CD4-positive, alpha-beta T cell (primary cell): ENCODE results near the gene ARIH1. TPM values are rescaled to one million over a fixed set of nuclear protein-coding genes. Genes with fewer than 3 reads are reported as not detected.
"Not testable (repeated sequence)": the region's sequence is repeated elsewhere in the genome, so short reads cannot be mapped to it uniquely, and the experiment has no call there.

Experiments used
- ATAC-seq: fragments of 200-7000 bp; cut with Tn5 transposase; one replicate; pipeline ENCODE4 v1.10.0; 2022; ENCODE audit warnings: mild to moderate bottlenecking; ENCODE audit not compliant: poor library complexity
- CTCF ChIA-PET: fragments of 350-600 bp; sonication (Branson Sonifier 250); formaldehyde crosslinking; loops from one replicate; lab custom pipeline; 2021; ENCODE audit warnings: antibody characterized with exemption, inconsistent platforms; lab: Charles Lee
- POLR2A ChIA-PET: fragments of 350-600 bp; sonication (Branson Sonifier 250); formaldehyde crosslinking; loops from one replicate; lab custom pipeline; 2021; ENCODE audit warnings: antibody characterized with exemption, inconsistent platforms; lab: Charles Lee
- DNase-seq, 14 experiments: peaks; one replicate each; pipeline ENCODE4 v3.0.0-alpha.2; 2013 to 2020; ENCODE audit warnings: mixed read lengths in 2 of 14
- H3K27ac ChIP-seq, 2 donors: one replicate each; pipeline versions ENCODE4 v1.5.1 to v1.7.0; 2013; ENCODE audit warnings: low read length in 2 of 2, low read depth in 1 of 2, mild to moderate bottlenecking in 1 of 2
- H3K27me3 ChIP-seq, 2 experiments: 1 replicate in 1 of 2; 2 replicates in 1 of 2; pipeline versions ENCODE4 v1.6.1 to v1.7.0; 2013; ENCODE audit warnings: low read length in 2 of 2, control low read depth in 1 of 2, mild to moderate bottlenecking in 1 of 2, moderate library complexity in 1 of 2; ENCODE audit not compliant: insufficient read depth in 2 of 2, control insufficient read depth in 1 of 2
- H3K36me3 ChIP-seq: one replicate; pipeline ENCODE4 v1.6.1; 2013; ENCODE audit warnings: low read length, control low read depth; ENCODE audit not compliant: insufficient read depth
- H3K4me1 ChIP-seq: one replicate; pipeline ENCODE4 v1.6.1; 2013; ENCODE audit warnings: low read length, control low read depth; ENCODE audit not compliant: insufficient read depth
- H3K4me3 ChIP-seq: one replicate; pipeline ENCODE4 v1.5.1; 2013; ENCODE audit warnings: mild to moderate bottlenecking, low read length, moderate library complexity
- H3K9me3 ChIP-seq, 2 experiments: 1 replicate in 1 of 2; 2 replicates in 1 of 2; pipeline versions ENCODE4 v1.6.1 to v1.7.0; 2013; ENCODE audit warnings: low read length in 2 of 2, mild to moderate bottlenecking in 2 of 2, control low read depth in 1 of 2, moderate library complexity in 1 of 2; ENCODE audit not compliant: control insufficient read depth in 1 of 2, insufficient read depth in 1 of 2
- H3K27ac Mint-ChIP-seq: one replicate; pipeline ENCODE4 v1.8.0; 2020; ENCODE audit warnings: mixed read lengths
- H3K27me3 Mint-ChIP-seq: one replicate; pipeline ENCODE4 v1.8.0; 2021; ENCODE audit warnings: mixed read lengths
- H3K36me3 Mint-ChIP-seq: one replicate; pipeline ENCODE4 v1.8.0; 2021; ENCODE audit warnings: low read depth, mixed read lengths
- H3K4me1 Mint-ChIP-seq: one replicate; pipeline ENCODE4 v1.8.0; 2021; ENCODE audit warnings: low read depth, mixed read lengths
- H3K4me3 Mint-ChIP-seq: one replicate; pipeline ENCODE4 v1.8.0; 2020; ENCODE audit warnings: mild to moderate bottlenecking, mixed read lengths
- H3K9me3 Mint-ChIP-seq: one replicate; pipeline ENCODE4 v1.8.0; 2020; ENCODE audit warnings: mixed read lengths
- intact Hi-C, 2 experiments: fragments of 100-400 bp; cut with DNase I in 1 of 2; cut with micrococcal nuclease in 1 of 2; formaldehyde crosslinking; loops; one replicate each; pipeline versions ENCODE4 v1.15.1 to v1.9.0; 2023 to 2025; cut with DNase I, micrococcal nuclease
- total RNA-seq, 174 experiments: library from RNA in 2 of 174; stranded (reverse) in 2 of 174; gene quantifications; one replicate each; pipeline ENCODE4 v1.2.3 and lab custom pipeline; 2021 to 2026
- TF ChIP-seq, protein P1 (sequence below): fragments of 200-600 bp; IDR thresholded peaks from one replicate; pipeline ENCODE4 v1.8.0; 2022; ENCODE audit warnings: antibody characterized with exemption, mild to moderate bottlenecking

The ARIH1 gene
- total RNA-seq, 2 experiments from 2014 or later: 281 to 283 TPM

DNA sequence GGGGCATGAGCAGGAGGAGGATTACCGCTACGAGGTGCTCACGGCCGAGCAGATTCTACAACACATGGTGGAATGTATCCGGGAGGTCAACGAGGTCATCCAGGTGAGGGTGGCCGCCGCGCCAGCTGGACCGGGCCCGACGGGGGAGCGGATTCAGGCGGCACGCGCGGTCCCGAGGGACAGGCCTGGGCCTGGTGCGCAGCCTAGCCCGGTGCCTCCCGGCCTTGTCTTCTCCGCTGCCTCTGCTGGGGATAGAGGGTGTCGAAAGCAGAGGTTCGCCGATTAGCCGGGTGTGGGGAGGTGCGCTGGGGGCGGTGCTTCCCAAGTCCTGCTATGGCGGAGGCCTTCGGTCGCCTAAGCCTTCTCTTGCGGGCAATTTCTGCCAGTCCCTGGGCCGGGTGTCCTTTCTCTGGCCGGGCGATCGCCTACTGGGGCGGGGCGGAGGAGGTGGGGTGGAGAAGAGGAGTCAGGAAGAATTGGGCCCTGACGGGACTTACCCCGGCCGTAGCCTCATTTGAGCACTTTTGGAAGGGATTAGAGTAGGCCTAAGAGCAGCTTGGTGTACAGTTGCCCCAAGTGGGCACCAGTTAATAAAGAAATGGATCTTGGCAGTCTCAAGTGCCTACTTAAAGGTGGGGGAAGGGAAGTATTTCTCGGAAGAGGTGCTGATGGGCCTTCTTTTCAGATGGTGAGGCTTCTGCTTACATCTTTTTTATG is 940 bp downstream of the ARIH1 start:
- H3K27ac ChIP-seq: peak overlapping the region; percentile 100
- peaks cover 67% of the 10 kb centered on the region for H3K4me1 Mint-ChIP-seq
- peak overlapping the region; percentile 89 for H3K4me3 Mint-ChIP-seq
- CTCF ChIA-PET: interaction anchor here (0.6 to 4.7 kb wide), 4 partner anchors 11 to 54 kb away, joined by 3 to 41 read pairs (median 4); no protein-coding TSS in a partner anchor
- peak; percentile 72 to 92 (median 80) for DNase-seq
- H3K27ac Mint-ChIP-seq: peak overlapping the region; percentile 99
- POLR2A ChIA-PET: interaction anchor here (0.9 to 4.3 kb wide), 7 partner anchors 14 to 248 kb away, joined by 3 to 72 read pairs (median 4); partner anchors contain the start of genes HEXA and PKM
- intact Hi-C loops: loop anchor here (2.0 to 10.0 kb wide), 9 partner anchors 16 to 580 kb away; partner anchors contain the start of genes HEXA (in 2 of the 2), ADPGK (in 1 of the 2), NEO1 (in 1 of the 2) and PARP6 (in 1 of the 2)
- peaks cover 58% of the 10 kb centered on the region for H3K36me3 Mint-ChIP-seq
- H3K4me3 ChIP-seq: peak overlapping the region; percentile 87
- peak; percentile 69 for ATAC-seq
- H3K27me3 ChIP-seq: no peaks in the 10 kb centered on the region
- H3K4me1 ChIP-seq: peaks cover 47% of the 10 kb centered on the region
- peaks cover 21% of the 10 kb centered on the region for H3K36me3 ChIP-seq
- no peaks in the 10 kb centered on the region for H3K9me3 ChIP-seq
- no peaks in the 10 kb centered on the region for H3K27me3 Mint-ChIP-seq
- TF ChIP-seq, protein P1, sequence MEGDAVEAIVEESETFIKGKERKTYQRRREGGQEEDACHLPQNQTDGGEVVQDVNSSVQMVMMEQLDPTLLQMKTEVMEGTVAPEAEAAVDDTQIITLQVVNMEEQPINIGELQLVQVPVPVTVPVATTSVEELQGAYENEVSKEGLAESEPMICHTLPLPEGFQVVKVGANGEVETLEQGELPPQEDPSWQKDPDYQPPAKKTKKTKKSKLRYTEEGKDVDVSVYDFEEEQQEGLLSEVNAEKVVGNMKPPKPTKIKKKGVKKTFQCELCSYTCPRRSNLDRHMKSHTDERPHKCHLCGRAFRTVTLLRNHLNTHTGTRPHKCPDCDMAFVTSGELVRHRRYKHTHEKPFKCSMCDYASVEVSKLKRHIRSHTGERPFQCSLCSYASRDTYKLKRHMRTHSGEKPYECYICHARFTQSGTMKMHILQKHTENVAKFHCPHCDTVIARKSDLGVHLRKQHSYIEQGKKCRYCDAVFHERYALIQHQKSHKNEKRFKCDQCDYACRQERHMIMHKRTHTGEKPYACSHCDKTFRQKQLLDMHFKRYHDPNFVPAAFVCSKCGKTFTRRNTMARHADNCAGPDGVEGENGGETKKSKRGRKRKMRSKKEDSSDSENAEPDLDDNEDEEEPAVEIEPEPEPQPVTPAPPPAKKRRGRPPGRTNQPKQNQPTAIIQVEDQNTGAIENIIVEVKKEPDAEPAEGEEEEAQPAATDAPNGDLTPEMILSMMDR: peak; percentile 17
- H3K9me3 Mint-ChIP-seq: no peaks in the 10 kb centered on the region

DNA sequence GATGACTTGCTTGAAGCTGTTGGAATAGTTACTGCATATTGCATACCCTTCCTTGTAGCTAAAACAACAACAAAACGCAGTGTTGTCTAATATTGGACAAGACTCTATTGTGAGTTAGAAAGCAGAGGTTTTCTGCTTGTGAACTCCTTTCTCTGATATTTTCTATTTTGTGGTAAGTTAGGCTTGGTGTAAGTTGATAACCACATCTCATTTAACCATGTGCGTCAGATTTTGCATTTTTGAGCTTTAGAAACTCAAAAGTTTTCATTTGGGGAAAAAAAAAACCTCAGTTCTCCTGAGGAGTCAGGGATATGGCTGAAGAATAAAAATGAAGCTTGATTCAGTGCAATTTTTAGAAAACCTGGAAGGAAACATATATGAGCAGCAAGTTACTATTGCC is 1.5 kb downstream of the ARIH1 start:
- Mint-ChIP-seq H3K36me3 (peaks cover 63% of the 10 kb centered on the region), H3K4me1 (peaks cover 72% of the 10 kb centered on the region), H3K27ac (peak overlapping the region; percentile 99), H3K4me3 (peak overlapping the region; percentile 89), H3K9me3 (no peaks in the 10 kb centered on the region), H3K27me3 (no peaks in the 10 kb centered on the region)
- Histone ChIP-seq H3K27ac (peak overlapping the region; percentile 100), H3K4me3 (peak overlapping the region; percentile 87), H3K27me3 (no peaks in the 10 kb centered on the region), H3K4me1 (peaks cover 52% of the 10 kb centered on the region), H3K36me3 (peaks cover 22% of the 10 kb centered on the region), H3K9me3 (no peaks in the 10 kb centered on the region)
- DNase-seq (no peak), ATAC-seq (no peak)
- intact Hi-C loops: loop anchor here (2.0 to 10.0 kb wide), 5 partner anchors 15 to 579 kb away; partner anchors contain the start of genes HEXA (in 2 of the 2) and NEO1 (in 1 of the 2)
- POLR2A ChIA-PET: interaction anchor here (0.9 to 4.3 kb wide), 7 partner anchors 14 to 248 kb away, joined by 3 to 72 read pairs (median 4); partner anchors contain the start of genes HEXA and PKM
- TF ChIP-seq, protein P1: no peak
- CTCF ChIA-PET: interaction anchor here (0.6 to 4.7 kb wide), 3 partner anchors 13 to 53 kb away, joined by 3 to 41 read pairs (median 4); no protein-coding TSS in a partner anchor

DNA sequence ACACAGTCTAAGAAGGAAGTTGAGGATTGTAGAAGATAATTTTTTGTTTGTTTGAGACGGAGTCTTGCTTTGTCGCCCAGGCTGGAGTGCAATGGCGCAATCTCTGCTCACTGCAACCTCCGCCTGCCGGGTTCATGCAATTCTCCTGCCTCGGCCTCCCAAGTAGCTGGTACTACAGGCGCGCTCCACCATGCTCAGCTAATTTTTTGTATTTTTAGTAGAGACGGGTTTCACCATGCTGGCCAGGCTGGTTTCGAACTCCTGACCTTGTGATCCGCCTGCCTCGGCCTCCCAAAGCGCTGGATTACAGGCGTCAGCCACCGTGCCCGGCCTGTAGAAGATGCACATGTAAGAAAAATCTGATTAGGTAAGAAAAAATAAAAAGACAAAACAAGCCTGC is 2.2 kb downstream of the ARIH1 start:
- Histone ChIP-seq H3K27ac (peak overlapping the region in 1 of 2 donors; percentile 100), H3K36me3 (peaks cover 22% of the 10 kb centered on the region), H3K4me1 (peaks cover 58% of the 10 kb centered on the region), H3K4me3 (peak overlapping the region; percentile 87)
- intact Hi-C loops: loop anchor here (5.0 to 10.0 kb wide), 3 partner anchors 36 to 578 kb away; partner anchors contain the start of gene NEO1 (in 1 of the 2)
- not testable (repeated sequence) for DNase-seq, H3K27me3 ChIP-seq, H3K27me3 Mint-ChIP-seq, ATAC-seq, H3K9me3 Mint-ChIP-seq, H3K9me3 ChIP-seq
- Mint-ChIP-seq H3K4me3 (peak overlapping the region; percentile 89), H3K4me1 (peaks cover 75% of the 10 kb centered on the region), H3K27ac (peak overlapping the region; percentile 99), H3K36me3 (peaks cover 65% of the 10 kb centered on the region)
- CTCF ChIA-PET: interaction anchor here (4.7 kb wide), 1 partner anchor 14 kb away, joined by 41 read pairs; no protein-coding TSS in a partner anchor
- POLR2A ChIA-PET: interaction anchor here (1.0 to 4.3 kb wide), 4 partner anchors 13 to 100 kb away, joined by 3 to 72 read pairs (median 35); partner anchors contain the start of gene HEXA
